ENCODE measurements around the gene PRDM10. TPM values are rescaled to one million over a fixed set of nuclear protein-coding genes. Genes with fewer than 3 reads are reported as not detected.
A peak's percentile ranks its signal among the peaks of the same experiment; 100 is the strongest.

PRDM10 gene
- total and polyA plus RNA-seq, 3 experiments from 2014 or later = 2.8 to 17.7 (median 16.0) TPM

DNA sequence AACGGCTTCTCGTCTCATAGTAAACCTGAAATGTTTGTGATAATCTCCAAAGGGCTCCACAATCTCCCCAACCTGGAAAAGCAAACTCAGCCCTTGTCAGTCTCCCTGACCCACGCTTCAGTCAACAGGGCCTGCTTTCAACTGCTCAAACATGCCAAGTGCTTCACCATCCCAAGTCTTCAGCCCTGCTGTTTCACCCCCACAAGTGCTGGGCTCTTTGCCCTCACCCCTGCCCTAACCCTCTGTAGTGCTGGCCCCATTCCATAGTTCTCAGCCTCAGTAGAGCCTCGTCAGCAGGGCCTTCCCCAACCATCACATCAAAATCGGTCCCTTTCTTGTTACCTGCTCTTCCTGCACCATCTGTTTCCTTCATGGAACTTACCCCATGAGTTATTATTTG, 63.9 kb downstream of the PRDM10 start:
- CTCF ChIA-PET = no interaction called here
- no peaks in the 10 kb centered on the region for H3K4me1 Mint-ChIP-seq

DNA sequence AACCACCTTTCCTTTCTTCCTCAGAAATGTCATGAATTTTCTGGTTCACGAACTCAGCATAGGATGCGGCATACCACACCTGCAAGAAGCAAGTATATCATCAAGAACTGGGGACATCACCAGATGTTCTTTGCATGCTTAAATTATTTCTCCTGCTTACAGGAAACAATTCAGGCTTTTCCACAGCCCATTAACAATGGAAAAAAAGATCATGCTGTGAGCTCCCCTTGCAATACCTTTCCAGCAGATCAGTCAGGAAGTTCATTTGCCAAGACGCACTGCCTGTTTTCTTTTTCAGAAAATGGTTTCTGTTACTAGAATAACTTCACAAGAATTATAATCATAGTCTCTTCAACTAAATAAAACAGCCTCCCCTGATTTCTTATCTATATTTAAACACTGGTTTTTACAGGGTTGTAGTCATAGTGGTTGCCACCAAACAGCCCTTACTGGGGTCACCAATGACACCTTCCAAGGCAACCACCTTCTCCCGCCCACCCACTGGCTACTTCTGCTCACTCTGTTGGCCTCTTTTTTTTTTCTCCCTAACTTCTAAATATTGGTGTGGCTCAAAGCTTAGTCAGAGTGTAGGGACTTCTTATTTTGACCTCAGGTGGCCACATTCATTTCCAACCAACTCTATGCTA, 64.9 kb downstream of the PRDM10 start:
- POLR2A ChIA-PET = no interaction called here
- Mint-ChIP-seq H3K36me3 (peaks cover 4 to 58% (median 28%) of the 10 kb centered on the region in 3 donors), H3K4me1 (no peaks in the 10 kb centered on the region), H3K9me3 (no peaks in the 10 kb centered on the region), H3K27ac (peak overlapping the region in 1 of 8 donors; percentile 66), H3K27me3 (no peaks in the 10 kb centered on the region), H3K4me3 (no peak overlapping the region)
- Histone ChIP-seq H3K27ac (ENCODE audit: low read depth, low read length) (no peak overlapping the region), H3K9me3 (ENCODE audit: low read length) (no peaks in the 10 kb centered on the region), H3K4me1 (ENCODE audit: insufficient read depth, low read length) (no peaks in the 10 kb centered on the region), H3K4me3 (ENCODE audit: low read length) (no peak overlapping the region), H3K27me3 (ENCODE audit: insufficient read depth, low read length, poor library complexity, severe bottlenecking) (no peaks in the 10 kb centered on the region), H3K36me3 (ENCODE audit: insufficient read depth, low read length) (peaks cover 9% of the 10 kb centered on the region)
- CTCF ChIA-PET = no interaction called here
- no peak for DNase-seq

More for the DNA sequence above, 63.9 kb downstream of the PRDM10 start:
- Histone ChIP-seq H3K27ac (ENCODE audit: low read depth, low read length) (no peak overlapping the region), H3K4me1 (ENCODE audit: insufficient read depth, low read length) (no peaks in the 10 kb centered on the region), H3K9me3 (ENCODE audit: low read length) (no peaks in the 10 kb centered on the region), H3K4me3 (ENCODE audit: low read length) (no peak overlapping the region), H3K36me3 (ENCODE audit: insufficient read depth, low read length) (peaks cover 7% of the 10 kb centered on the region), H3K27me3 (ENCODE audit: insufficient read depth, low read length, poor library complexity, severe bottlenecking) (no peaks in the 10 kb centered on the region)
- no peak for DNase-seq
- no peaks in the 10 kb centered on the region for H3K9me3 Mint-ChIP-seq
- POLR2A ChIA-PET = no interaction called here
- no peak overlapping the region for H3K4me3 Mint-ChIP-seq
- no peaks in the 10 kb centered on the region for H3K27me3 Mint-ChIP-seq
- H3K36me3 Mint-ChIP-seq = peaks cover 4 to 57% (median 27%) of the 10 kb centered on the region in 3 donors
- H3K27ac Mint-ChIP-seq = no peak overlapping the region

DNA sequence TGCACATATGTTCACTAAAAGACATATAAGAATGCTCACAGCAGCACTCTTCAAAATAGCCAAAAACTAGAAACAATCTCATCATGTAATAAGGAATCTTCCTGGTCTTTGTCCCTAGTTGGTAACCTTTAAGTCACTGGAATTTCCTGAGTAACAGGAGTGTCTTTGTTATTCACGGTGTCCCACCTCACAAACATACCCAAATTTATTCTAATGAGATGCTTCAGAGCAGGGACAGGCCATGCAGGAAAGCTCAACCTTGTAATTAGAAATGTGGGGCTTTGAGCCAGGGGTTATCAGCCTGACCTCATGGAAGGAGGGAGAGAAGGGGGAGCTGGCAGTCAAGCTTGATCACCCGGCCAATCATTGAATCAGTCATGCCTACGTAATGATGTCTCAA, 66.9 kb downstream of the PRDM10 start:
- Histone ChIP-seq H3K27ac (ENCODE audit: low read depth, low read length) (no peak overlapping the region), H3K4me1 (ENCODE audit: insufficient read depth, low read length) (no peaks in the 10 kb centered on the region), H3K27me3 (ENCODE audit: insufficient read depth, low read length, poor library complexity, severe bottlenecking) (no peaks in the 10 kb centered on the region), H3K4me3 (ENCODE audit: low read length) (no peak overlapping the region), H3K36me3 (ENCODE audit: insufficient read depth, low read length) (peaks cover 9% of the 10 kb centered on the region), H3K9me3 (ENCODE audit: low read length) (no peaks in the 10 kb centered on the region)
- Mint-ChIP-seq H3K27ac (no peak overlapping the region), H3K4me3 (no peak overlapping the region), H3K9me3 (no peaks in the 10 kb centered on the region), H3K4me1 (no peaks in the 10 kb centered on the region), H3K36me3 (peaks cover 8 to 56% (median 24%) of the 10 kb centered on the region in 3 donors), H3K27me3 (no peaks in the 10 kb centered on the region)
- ChIA-PET POLR2A (no interaction called here), CTCF (interaction anchor here (1.8 kb wide), 1 partner anchor 12 kb away, joined by 5 read pairs; no protein-coding TSS in a partner anchor)
- no peak for DNase-seq

DNA sequence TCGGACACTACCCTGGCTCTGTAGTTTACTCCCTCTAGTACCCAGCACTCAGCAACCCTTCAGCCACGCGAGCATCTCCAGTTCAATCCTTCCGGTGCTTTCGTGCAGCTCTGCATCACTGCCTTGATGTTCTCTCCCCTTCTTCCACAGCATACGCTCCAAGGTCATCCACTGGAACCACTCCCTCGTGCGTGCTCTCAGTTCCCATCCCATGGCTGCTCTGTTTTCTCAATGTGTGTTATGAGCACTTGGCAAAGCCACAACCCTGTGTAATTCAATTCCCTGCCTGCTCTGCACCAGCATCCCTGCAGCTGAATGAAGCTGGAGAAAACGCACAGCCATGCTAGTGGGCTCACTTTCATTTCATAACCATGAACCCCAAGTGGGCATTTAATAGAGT, 68.7 kb downstream of the PRDM10 start:
- no peaks in the 10 kb centered on the region for H3K9me3 ChIP-seq (ENCODE audit: low read length)
- Mint-ChIP-seq H3K4me1 (no peaks in the 10 kb centered on the region), H3K4me3 (no peak overlapping the region), H3K27ac (peak overlapping the region in 2 of 8 donors; percentile 14 to 29), H3K9me3 (no peaks in the 10 kb centered on the region), H3K27me3 (no peaks in the 10 kb centered on the region), H3K36me3 (peaks cover 6 to 62% (median 36%) of the 10 kb centered on the region in 3 donors)
- peaks cover 9% of the 10 kb centered on the region for H3K36me3 ChIP-seq (ENCODE audit: insufficient read depth, low read length)
- no peaks in the 10 kb centered on the region for H3K4me1 ChIP-seq (ENCODE audit: insufficient read depth, low read length)
- DNase-seq = no peak
- H3K27ac ChIP-seq (ENCODE audit: low read depth, low read length) = no peak overlapping the region
- POLR2A ChIA-PET = interaction anchor here (0.6 kb wide), 1 partner anchor 87 kb away, joined by 3 read pairs; no protein-coding TSS in a partner anchor
- CTCF ChIA-PET = no interaction called here
- no peaks in the 10 kb centered on the region for H3K27me3 ChIP-seq (ENCODE audit: insufficient read depth, low read length, poor library complexity, severe bottlenecking)
- H3K4me3 ChIP-seq (ENCODE audit: low read length) = no peak overlapping the region

DNA sequence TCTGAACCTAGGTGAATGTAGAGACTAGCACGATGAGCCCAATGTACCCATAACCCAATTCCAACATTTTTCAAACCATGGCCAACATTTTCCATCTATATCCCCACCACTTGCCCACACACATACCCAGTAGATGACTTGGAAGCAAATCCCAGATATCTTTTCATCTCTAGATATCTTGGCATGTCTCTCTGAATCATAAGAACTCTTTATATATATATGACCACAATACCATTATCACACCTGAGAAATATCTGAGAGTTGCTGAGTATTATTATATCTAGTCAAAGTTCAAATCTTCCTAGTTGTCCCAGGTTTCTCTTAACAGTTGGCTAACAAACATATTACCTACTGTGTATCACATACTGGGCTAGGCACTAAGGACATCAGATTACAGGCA, 69.4 kb downstream of the PRDM10 start:
- CTCF ChIA-PET = interaction anchor here (1.2 to 1.5 kb wide), 2 partner anchors 8 to 199 kb away, joined by 3 to 4 read pairs; no protein-coding TSS in a partner anchor
- H3K36me3 Mint-ChIP-seq = peaks cover 6 to 66% (median 36%) of the 10 kb centered on the region in 3 donors

DNA sequence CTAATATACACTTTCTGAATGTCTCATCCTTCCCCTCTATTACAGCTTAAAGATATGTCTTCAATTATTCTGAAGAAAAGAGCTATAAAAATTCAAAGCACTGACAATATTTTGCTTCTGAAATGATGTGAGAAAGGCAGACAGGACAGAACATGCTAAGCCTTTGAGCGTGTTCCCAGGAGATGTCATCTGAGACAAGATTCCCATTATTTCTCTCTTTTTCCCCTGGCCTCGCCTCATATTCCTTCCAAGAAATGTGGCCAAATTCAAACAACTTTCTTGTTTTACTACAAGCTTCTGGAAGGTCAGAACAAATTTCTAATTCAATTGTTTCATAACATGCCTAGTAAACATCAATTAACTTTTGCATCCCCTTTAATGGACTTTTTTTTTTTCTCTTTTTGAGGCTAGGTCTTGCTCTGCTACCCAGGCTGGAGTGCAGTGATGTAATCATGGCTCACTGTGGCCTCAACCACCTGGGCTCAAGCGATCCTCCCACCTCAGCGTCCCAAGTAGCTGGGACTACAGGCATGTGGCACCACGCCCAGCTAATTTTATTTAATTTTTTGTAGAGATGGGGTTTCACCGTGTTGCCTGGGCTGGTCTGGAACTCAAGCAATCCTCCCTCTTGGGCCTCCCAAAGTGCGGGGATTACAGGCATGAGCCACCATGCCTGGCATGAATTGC, 70.1 kb downstream of the PRDM10 start:
- Histone ChIP-seq H3K36me3 (ENCODE audit: insufficient read depth, low read length) (peaks cover 9% of the 10 kb centered on the region), H3K4me3 (ENCODE audit: low read length) (no peak overlapping the region), H3K27me3 (ENCODE audit: insufficient read depth, low read length, poor library complexity, severe bottlenecking) (no peaks in the 10 kb centered on the region), H3K4me1 (ENCODE audit: insufficient read depth, low read length) (no peaks in the 10 kb centered on the region), H3K27ac (ENCODE audit: low read depth, low read length) (no peak overlapping the region), H3K9me3 (ENCODE audit: low read length) (no peaks in the 10 kb centered on the region)
- Mint-ChIP-seq H3K36me3 (peaks cover 6 to 64% (median 36%) of the 10 kb centered on the region in 3 donors), H3K27me3 (no peaks in the 10 kb centered on the region), H3K4me3 (no peak overlapping the region), H3K27ac (peak overlapping the region in 1 of 8 donors; percentile 32), H3K9me3 (no peaks in the 10 kb centered on the region), H3K4me1 (no peaks in the 10 kb centered on the region)
- POLR2A ChIA-PET = no interaction called here
- DNase-seq = no peak
- CTCF ChIA-PET = interaction anchor here (1.2 to 1.5 kb wide), 2 partner anchors 9 to 199 kb away, joined by 3 to 4 read pairs; no protein-coding TSS in a partner anchor

More for the DNA sequence above, 69.4 kb downstream of the PRDM10 start:
- Mint-ChIP-seq H3K4me3 (no peak overlapping the region), H3K9me3 (no peaks in the 10 kb centered on the region), H3K27me3 (no peaks in the 10 kb centered on the region), H3K4me1 (no peaks in the 10 kb centered on the region), H3K27ac (no peak overlapping the region)
- Histone ChIP-seq H3K4me1 (ENCODE audit: insufficient read depth, low read length) (no peaks in the 10 kb centered on the region), H3K27me3 (ENCODE audit: insufficient read depth, low read length, poor library complexity, severe bottlenecking) (no peaks in the 10 kb centered on the region), H3K4me3 (ENCODE audit: low read length) (no peak overlapping the region), H3K9me3 (ENCODE audit: low read length) (no peaks in the 10 kb centered on the region), H3K36me3 (ENCODE audit: insufficient read depth, low read length) (peaks cover 9% of the 10 kb centered on the region), H3K27ac (ENCODE audit: low read depth, low read length) (no peak overlapping the region)
- no peak for DNase-seq
- POLR2A ChIA-PET = interaction anchor here (0.6 kb wide), 1 partner anchor 87 kb away, joined by 3 read pairs; no protein-coding TSS in a partner anchor

DNA sequence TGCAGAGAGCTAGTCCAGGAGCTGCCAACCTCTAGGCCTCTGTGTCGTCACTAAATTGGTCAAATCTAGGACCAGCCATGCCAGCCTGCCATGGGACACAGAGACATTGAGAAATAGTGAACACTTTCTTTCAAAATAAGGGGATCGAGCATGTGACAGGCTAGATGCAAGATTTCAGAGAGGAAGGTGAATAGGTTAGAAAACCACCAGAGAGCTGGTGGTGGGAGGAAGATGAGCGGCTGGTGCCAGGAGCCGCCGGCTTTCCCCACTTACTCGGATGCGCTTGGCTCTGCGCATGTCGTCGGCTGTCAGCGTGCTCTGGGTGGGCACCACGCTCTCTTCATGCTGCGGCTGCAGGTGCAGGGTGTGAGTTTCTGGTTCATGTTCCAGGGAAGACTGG, 71.9 kb downstream of the PRDM10 start:
- Histone ChIP-seq H3K4me1 (ENCODE audit: insufficient read depth, low read length) (no peaks in the 10 kb centered on the region), H3K4me3 (ENCODE audit: low read length) (no peak overlapping the region), H3K27me3 (ENCODE audit: insufficient read depth, low read length, poor library complexity, severe bottlenecking) (no peaks in the 10 kb centered on the region), H3K9me3 (ENCODE audit: low read length) (no peaks in the 10 kb centered on the region), H3K27ac (ENCODE audit: low read depth, low read length) (no peak overlapping the region), H3K36me3 (ENCODE audit: insufficient read depth, low read length) (peaks cover 9% of the 10 kb centered on the region)
- no peaks in the 10 kb centered on the region for H3K4me1 Mint-ChIP-seq
- H3K4me3 Mint-ChIP-seq = no peak overlapping the region
- H3K9me3 Mint-ChIP-seq = no peaks in the 10 kb centered on the region
- peaks cover 6 to 60% (median 35%) of the 10 kb centered on the region in 3 donors for H3K36me3 Mint-ChIP-seq
- ChIA-PET POLR2A (no interaction called here), CTCF (no interaction called here)
- no peaks in the 10 kb centered on the region for H3K27me3 Mint-ChIP-seq
- no peak for DNase-seq
- H3K27ac Mint-ChIP-seq = peak overlapping the region in 1 of 8 donors; percentile 77

DNA sequence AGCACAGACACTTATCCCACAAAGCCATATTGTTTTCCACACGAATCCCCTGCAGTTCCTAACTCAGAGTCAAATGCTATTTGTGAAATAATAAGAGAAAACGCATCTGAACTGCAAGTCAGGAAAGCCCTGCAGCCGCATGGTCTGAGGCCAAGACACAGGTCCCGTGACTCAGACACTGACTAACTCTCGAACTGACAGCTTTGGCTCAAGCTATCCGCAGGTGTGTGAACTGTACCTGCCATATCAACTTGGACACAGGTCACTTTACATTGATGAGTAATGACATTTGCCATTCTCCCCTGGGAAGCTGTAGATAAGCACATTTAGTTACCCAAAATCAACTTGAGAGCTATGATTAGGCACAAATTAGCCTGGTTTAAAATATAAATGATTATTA, 72.3 kb downstream of the PRDM10 start:
- Mint-ChIP-seq H3K9me3 (no peaks in the 10 kb centered on the region), H3K36me3 (peaks cover 6 to 58% (median 39%) of the 10 kb centered on the region in 3 donors), H3K4me1 (no peaks in the 10 kb centered on the region), H3K27me3 (no peaks in the 10 kb centered on the region), H3K4me3 (no peak overlapping the region), H3K27ac (no peak overlapping the region)
- ChIA-PET CTCF (interaction anchor here (1.1 to 1.2 kb wide), 2 partner anchors 9 to 202 kb away, joined by 3 to 6 read pairs; no protein-coding TSS in a partner anchor), POLR2A (no interaction called here)
- Histone ChIP-seq H3K36me3 (ENCODE audit: insufficient read depth, low read length) (peaks cover 9% of the 10 kb centered on the region), H3K27me3 (ENCODE audit: insufficient read depth, low read length, poor library complexity, severe bottlenecking) (no peaks in the 10 kb centered on the region), H3K27ac (ENCODE audit: low read depth, low read length) (no peak overlapping the region), H3K4me3 (ENCODE audit: low read length) (no peak overlapping the region), H3K4me1 (ENCODE audit: insufficient read depth, low read length) (no peaks in the 10 kb centered on the region), H3K9me3 (ENCODE audit: low read length) (no peaks in the 10 kb centered on the region)
- no peak for DNase-seq

Measured in CD8-positive, alpha-beta memory T cell (primary cell).